Epithelial cell of esophagus (primary cell): ENCODE data around the gene HDLBP.

Experiments
- DNase-seq: peaks from one replicate; pipeline ENCODE4 v3.0.0; 2010; ENCODE audit warnings: low read depth
- H3K4me3 ChIP-seq: 2 replicates; pipeline ENCODE4 v1.5.1; 2011; ENCODE audit warnings: mild to moderate bottlenecking, low read length, control low read depth
- CTCF ChIP-seq: IDR thresholded peaks from 2 replicates; pipeline ENCODE4 v1.5.1; 2011; ENCODE audit warnings: low read depth, mild to moderate bottlenecking, low read length, control low read depth, inconsistent platforms; ENCODE audit not compliant: insufficient read depth; ENCODE audit errors: missing control alignments

Gene HDLBP

DNA sequence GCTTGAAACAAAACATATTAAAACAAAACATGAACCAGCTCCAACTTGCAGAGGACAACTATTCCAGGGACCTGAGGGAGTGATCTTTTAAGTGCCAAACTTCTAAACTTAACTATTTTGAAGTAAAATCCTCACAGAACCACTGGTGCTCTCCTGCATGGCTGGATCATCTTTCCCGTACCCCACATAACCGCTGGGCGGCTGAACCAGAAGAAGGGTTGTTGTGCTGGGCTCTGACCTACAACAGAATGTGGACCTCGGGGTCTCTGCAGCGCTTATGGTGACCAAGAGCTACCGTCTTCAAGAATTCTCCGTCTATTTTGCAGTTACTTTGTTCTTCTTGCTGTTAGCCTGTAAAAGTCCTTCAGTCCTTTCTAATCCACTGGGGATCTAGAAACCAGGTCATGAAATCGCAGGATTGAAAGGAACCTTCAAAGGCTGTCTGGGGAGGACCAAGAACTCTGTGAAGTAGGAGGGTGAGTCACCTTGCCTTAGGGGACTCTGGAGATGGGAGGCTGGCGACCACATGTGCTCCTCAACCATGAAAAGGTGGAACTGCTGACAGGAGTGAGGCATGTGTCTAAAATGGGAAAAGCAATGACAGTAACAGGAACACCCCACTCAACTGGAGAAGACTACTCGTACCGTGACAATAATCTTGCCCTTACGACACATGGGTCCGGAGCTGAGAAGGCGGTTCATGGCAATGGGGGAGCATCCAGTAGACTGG is 46.6 kb downstream of the HDLBP start:
- TF ChIP-seq CTCF = no peak
- H3K4me3 ChIP-seq = no peak overlapping the region
- DNase-seq = peak; percentile 76

DNA sequence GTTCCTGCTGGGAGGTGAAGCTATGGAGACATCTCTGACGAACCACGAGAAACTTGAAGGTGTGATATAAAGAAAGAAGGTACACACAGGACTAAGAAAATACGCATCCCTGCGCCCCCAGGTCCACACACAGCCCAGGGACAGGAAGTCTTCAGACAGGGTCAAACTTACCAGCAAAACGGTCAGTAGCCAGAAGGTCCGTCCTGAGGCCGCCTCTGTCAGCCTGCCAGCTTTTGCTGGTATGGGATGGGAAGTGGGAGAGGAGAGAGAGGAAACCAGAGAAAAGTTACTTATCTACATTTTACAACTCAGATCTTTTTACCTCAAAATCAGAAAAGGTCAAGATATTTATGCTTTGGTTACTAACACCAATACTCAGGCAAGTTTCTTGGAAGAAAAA is 47.2 kb downstream of the HDLBP start:
- no peak overlapping the region for H3K4me3 ChIP-seq
- TF ChIP-seq CTCF = no peak
- no peak for DNase-seq

DNA sequence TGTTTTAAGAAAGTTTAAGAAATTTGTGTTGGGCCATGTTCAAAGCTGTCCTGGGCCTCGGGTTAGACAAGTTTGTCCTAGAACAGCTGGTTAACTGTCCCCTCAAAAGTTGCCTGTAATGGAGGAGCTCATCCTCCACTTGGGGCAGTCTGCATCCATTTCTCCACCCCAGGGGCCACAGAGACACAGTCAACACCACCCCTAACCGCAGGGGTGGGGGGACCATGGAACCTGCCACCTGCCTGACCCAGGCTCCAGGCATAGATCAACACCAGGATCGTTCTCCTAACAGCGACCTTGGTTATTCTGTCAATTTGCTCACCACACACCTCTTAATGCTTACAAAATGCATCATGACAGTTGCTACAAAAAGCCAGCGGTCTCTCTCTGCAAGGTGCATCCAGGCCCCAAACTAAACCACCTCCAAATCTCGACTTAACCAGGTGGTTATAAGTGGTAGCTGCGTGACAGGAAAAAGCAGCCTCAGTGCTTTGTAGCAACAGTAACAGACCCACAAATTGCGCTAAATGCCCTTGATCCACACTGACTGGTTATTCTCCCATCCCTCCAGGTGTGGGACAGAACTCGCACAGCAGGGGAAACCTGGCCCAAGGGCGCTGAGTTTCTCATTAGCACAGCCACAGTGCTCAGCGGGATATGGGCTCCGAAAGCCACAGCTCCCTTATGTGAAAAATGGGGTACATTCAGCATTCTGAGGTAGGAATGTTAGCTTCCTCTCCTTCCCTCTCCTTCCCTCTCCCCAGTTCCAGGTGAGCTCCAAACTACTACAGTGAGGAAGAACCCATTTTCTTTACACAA is 48.0 kb downstream of the HDLBP start:
- TF ChIP-seq CTCF = no peak
- no peak overlapping the region for H3K4me3 ChIP-seq
- no peak for DNase-seq

GRCh38 chr2:241265506-241265905 is 50.0 kb downstream of the HDLBP start:
- H3K4me3 ChIP-seq = no peak overlapping the region
- no peak for TF ChIP-seq CTCF
- DNase-seq = no peak

DNA sequence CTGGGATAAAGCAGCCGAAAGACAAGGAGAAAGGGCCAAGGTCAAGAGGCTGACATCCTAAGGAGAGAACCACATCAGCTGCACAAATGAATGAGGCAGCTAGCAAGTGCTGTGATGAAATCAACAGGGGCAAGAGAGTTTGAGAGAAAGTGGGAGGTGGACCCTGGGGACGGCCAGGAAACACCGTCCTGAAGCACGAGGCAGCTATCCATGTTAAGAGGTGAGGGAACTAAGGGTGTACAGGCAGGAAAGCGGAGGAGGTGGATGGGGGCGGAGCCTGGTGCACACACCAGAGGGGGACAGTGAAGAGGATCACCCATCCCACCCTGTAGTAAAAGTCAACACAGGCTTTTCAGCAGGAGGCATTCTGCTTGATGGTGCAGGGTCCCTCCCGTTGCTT is 52.4 kb downstream of the HDLBP start:
- no peak for DNase-seq
- TF ChIP-seq CTCF = no peak
- H3K4me3 ChIP-seq = no peak overlapping the region

- TF ChIP-seq CTCF = no peak
- H3K4me3 ChIP-seq = no peak overlapping the region
- no peak for DNase-seq
Observed at GRCh38 chr2:241261628-241262027, 53.8 kb downstream of the HDLBP start.
